A549 (cell line): ENCODE measurements around the gene ATAD5. TPM values are rescaled to one million over a fixed set of nuclear protein-coding genes. Genes with fewer than 3 reads are reported as not detected.

Experiments used
- ATAC-seq, 2 experiments: fragments of 200-7000 bp in 1 of 2; fragments of >200 bp in 1 of 2; cut with Nextera tagmentation in 1 of 2; cut with Tn5 transposase in 1 of 2; 3 replicates each; pipeline versions ENCODE4 v1.8.0 to v1.9.1; 2018 to 2020; ENCODE audit warnings: mild to moderate bottlenecking in 1 of 2, moderate library complexity in 1 of 2
- CTCF ChIA-PET: fragments of 300-600 bp; sonication (Branson Sonifier 250); formaldehyde crosslinking; extraction: SDS; loops from one replicate; lab custom pipeline; 2021; ENCODE audit warnings: antibody characterized with exemption, inconsistent platforms; lab: Yijun Ruan, JAX
- POLR2A ChIA-PET: fragments of 350-600 bp; formaldehyde crosslinking; extraction: SDS; loops from one replicate; lab custom pipeline; 2021; ENCODE audit warnings: antibody characterized with exemption, inconsistent platforms; lab: Yijun Ruan, JAX
- DNase-seq, 2 experiments: peaks; one replicate each; pipeline versions ENCODE4 v3.0.0 to v3.0.0-alpha.2; 2011 to 2016; ENCODE audit warnings: low read depth in 1 of 2, low spot score in 1 of 2
- FAIRE-seq: peaks from 2 replicates; lab custom pipeline; 2011; peaks lifted over from hg19 to GRCh38; lab: Jason Lieb, UNC
- H3K27ac ChIP-seq, 2 experiments: fragments of >200 bp; sonication (Bioruptor Twin); formaldehyde crosslinking; 3 replicates each; pipeline ENCODE4 v1.5.1; 2016 to 2017
- H3K4me1 ChIP-seq: fragments of >200 bp; sonication (Bioruptor Twin); formaldehyde crosslinking; 3 replicates; pipeline ENCODE4 v1.6.1; 2016
- H3K4me2 ChIP-seq: fragments of >200 bp; sonication (Bioruptor Twin); formaldehyde crosslinking; 3 replicates; pipeline ENCODE4 v1.6.1; 2016
- H3K4me3 ChIP-seq: fragments of >200 bp; sonication (Bioruptor Twin); formaldehyde crosslinking; 3 replicates; pipeline ENCODE4 v1.5.1; 2016
- H3K9me3 ChIP-seq: fragments of >200 bp; sonication (Bioruptor Twin); formaldehyde crosslinking; 3 replicates; pipeline ENCODE4 v1.6.1; 2016
- BCL3 ChIP-seq: fragments of >200 bp; sonication (Bioruptor Twin); formaldehyde crosslinking; IDR thresholded peaks from 3 replicates; pipeline ENCODE4 v1.6.1; 2016
- BHLHE40 ChIP-seq: IDR thresholded peaks from 2 replicates; pipeline ENCODE4 v1.6.1; 2012; ENCODE audit warnings: low read depth, low read length, inconsistent platforms
- CBX2 ChIP-seq: fragments of 200-600 bp; sonication (generic); IDR thresholded peaks from 2 replicates; pipeline ENCODE4 v1.6.1; 2016; ENCODE audit warnings: low read depth, mild to moderate bottlenecking, borderline replicate concordance
- CBX8 ChIP-seq: fragments of 200-600 bp; sonication (generic); IDR thresholded peaks from 2 replicates; pipeline ENCODE4 v1.6.1; 2016
- CEBPB ChIP-seq, 2 experiments: fragments of >200 bp in 1 of 2; sonication (Bioruptor Twin) in 1 of 2; formaldehyde crosslinking in 1 of 2; IDR thresholded peaks; 2 replicates each; pipeline ENCODE4 v1.6.1; 2012 to 2016
- CHD4 ChIP-seq: fragments of 200-600 bp; sonication (generic); IDR thresholded peaks from 2 replicates; pipeline ENCODE4 v1.6.1; 2016; ENCODE audit warnings: antibody characterized with exemption, mild to moderate bottlenecking, borderline replicate concordance
- EHF ChIP-seq: fragments of 250-450 bp; sonication (Bioruptor Pico); IDR thresholded peaks from 2 replicates; pipeline ENCODE4 v1.5.0; 2020; ENCODE audit warnings: mild to moderate bottlenecking
- EHMT2 ChIP-seq: fragments of 200-600 bp; sonication (generic); IDR thresholded peaks from 2 replicates; pipeline ENCODE4 v1.6.1; 2016; ENCODE audit warnings: antibody characterized with exemption, low read depth, mild to moderate bottlenecking, moderate library complexity
- ELK1 ChIP-seq: fragments of 150-350 bp; IDR thresholded peaks from 2 replicates; pipeline ENCODE4 v1.6.1; 2014; ENCODE audit warnings: low read depth, mild to moderate bottlenecking, low read length
- ESRRA ChIP-seq: fragments of 150-350 bp; IDR thresholded peaks from 2 replicates; pipeline ENCODE4 v1.6.1; 2014; ENCODE audit warnings: mild to moderate bottlenecking, low read length, borderline replicate concordance
- FOSL2 ChIP-seq, 2 experiments: fragments of 450-650 bp in 1 of 2; fragments of >200 bp in 1 of 2; sonication (Bioruptor Twin) in 1 of 2; formaldehyde crosslinking; IDR thresholded peaks; 2 replicates each; pipeline versions ENCODE4 v1.5.0 to v1.6.1; 2016 to 2020; ENCODE audit warnings: mild to moderate bottlenecking in 1 of 2, moderate library complexity in 1 of 2
- FOXS1 ChIP-seq: fragments of 250-450 bp; sonication (Bioruptor Pico); IDR thresholded peaks from 2 replicates; pipeline ENCODE4 v1.5.0; 2020; ENCODE audit warnings: mild to moderate bottlenecking, moderate library complexity
- GATA3 ChIP-seq: IDR thresholded peaks from 2 replicates; pipeline ENCODE4 v1.6.1; 2012; ENCODE audit warnings: borderline replicate concordance
- HDAC2 ChIP-seq: fragments of 200-600 bp; sonication (generic); IDR thresholded peaks from 2 replicates; pipeline ENCODE4 v1.6.1; 2016
- HEYL ChIP-seq: fragments of 250-450 bp; sonication (Bioruptor Pico); IDR thresholded peaks from 2 replicates; pipeline ENCODE4 v1.8.0; 2021; ENCODE audit warnings: mild to moderate bottlenecking, moderate library complexity
- HOXB13 ChIP-seq: fragments of 250-450 bp; sonication (Bioruptor Pico); IDR thresholded peaks from 2 replicates; pipeline ENCODE4 v1.5.0; 2020; ENCODE audit warnings: low read depth, mild to moderate bottlenecking, moderate library complexity
- JUN ChIP-seq, 2 experiments: fragments of >200 bp; sonication (Bioruptor Twin); formaldehyde crosslinking; IDR thresholded peaks; 2 replicates in 1 of 2; 3 replicates in 1 of 2; pipeline ENCODE4 v1.6.1; 2016 to 2017
- KDM5A ChIP-seq: fragments of 200-600 bp; sonication (generic); IDR thresholded peaks from 2 replicates; pipeline ENCODE4 v1.6.1; 2016; ENCODE audit warnings: antibody characterized with exemption, mild to moderate bottlenecking
- MAFK ChIP-seq: fragments of 450-650 bp; IDR thresholded peaks from 2 replicates; pipeline ENCODE4 v1.6.1; 2014; ENCODE audit not compliant: partially characterized antibody
- MYC ChIP-seq: IDR thresholded peaks from 2 replicates; pipeline ENCODE4 v1.6.1; 2012; ENCODE audit warnings: mild to moderate bottlenecking, inconsistent platforms, low read length, improper control_type of control experiment, borderline replicate concordance
- NPAS2 ChIP-seq: fragments of 250-450 bp; sonication (Bioruptor Pico); IDR thresholded peaks from 2 replicates; pipeline ENCODE4 v1.8.0; 2022; ENCODE audit warnings: mild to moderate bottlenecking, moderate library complexity, borderline replicate concordance
- NR3C1 ChIP-seq: fragments of >200 bp; sonication (Bioruptor Twin); formaldehyde crosslinking; IDR thresholded peaks from 3 replicates; pipeline ENCODE4 v1.6.1; 2017
- PBX3 ChIP-seq: IDR thresholded peaks from 2 replicates; pipeline ENCODE4 v1.6.1; 2012
- PHF8 ChIP-seq: fragments of 200-600 bp; sonication (generic); IDR thresholded peaks from 2 replicates; pipeline ENCODE4 v1.6.1; 2016; ENCODE audit warnings: low read depth, mild to moderate bottlenecking, antibody characterized with exemption, moderate library complexity, borderline replicate concordance
- POLR2AphosphoS2 ChIP-seq: conservative IDR thresholded peaks from 2 replicates; pipeline ENCODE4 v1.6.1; 2012; ENCODE audit warnings: low read length, improper control_type of control experiment, inconsistent platforms
- RARB ChIP-seq: fragments of 250-450 bp; sonication (Bioruptor Pico); IDR thresholded peaks from 2 replicates; pipeline ENCODE4 v1.8.0; 2021; ENCODE audit warnings: mild to moderate bottlenecking, moderate library complexity
- RNF2 ChIP-seq: fragments of 200-600 bp; sonication (generic); IDR thresholded peaks from 2 replicates; pipeline ENCODE4 v1.6.1; 2016; ENCODE audit warnings: low read depth, mild to moderate bottlenecking, antibody characterized with exemption, moderate library complexity, borderline replicate concordance
- SMC3 ChIP-seq: fragments of >200 bp; sonication (Bioruptor Twin); formaldehyde crosslinking; IDR thresholded peaks from 3 replicates; pipeline ENCODE4 v1.6.1; 2018; ENCODE audit warnings: inconsistent platforms
- TFCP2L1 ChIP-seq: fragments of 250-450 bp; sonication (Bioruptor Pico); IDR thresholded peaks from 2 replicates; pipeline ENCODE4 v1.5.0; 2021; ENCODE audit warnings: mild to moderate bottlenecking
- TP53 ChIP-seq: fragments of 250-450 bp; sonication (Bioruptor Pico); IDR thresholded peaks from 2 replicates; pipeline ENCODE4 v1.5.0; 2021; ENCODE audit warnings: mild to moderate bottlenecking, moderate library complexity
- ZC3H11A ChIP-seq: fragments of 450-650 bp; IDR thresholded peaks from 2 replicates; pipeline ENCODE4 v1.6.1; 2014; ENCODE audit warnings: antibody characterized with exemption, mild to moderate bottlenecking
- ZNF302 ChIP-seq: fragments of 250-450 bp; sonication (Bioruptor Pico); IDR thresholded peaks from 2 replicates; pipeline ENCODE4 v1.9.0; 2021; ENCODE audit warnings: inconsistent platforms, mild to moderate bottlenecking, moderate library complexity
- WGBS: methylation state at CpG from one replicate; pipeline ENCODE4 v1.1.6; 2017; ENCODE audit errors: missing lambda C conversion rate; 5-methylcytosine and 5-hydroxymethylcytosine counted together
- polyA plus RNA-seq, 4 experiments: library from polyadenylated mRNA; depleted of rRNA in 3 of 4; stranded (reverse); fragments of >200 nt; fragmentation: RNase III in 1 of 4; extraction: RNeasy Plus Mini Kit Qiagen cat#74134 plus additional on column Dnase treatment in 1 of 4; gene quantifications; 2 replicates in 3 of 4; 3 replicates in 1 of 4; pipeline ENCODE4 v1.2.3, GENCODE V29; 2011 to 2017
- TF ChIP-seq, protein P1 (sequence below): IDR thresholded peaks from 2 replicates; pipeline ENCODE4 v1.6.1; 2012

ATAD5 gene
- polyA plus RNA-seq, 2 of the 4 experiments (the other 2 are of a cell fraction): 4.5 to 9.5 TPM

DNA sequence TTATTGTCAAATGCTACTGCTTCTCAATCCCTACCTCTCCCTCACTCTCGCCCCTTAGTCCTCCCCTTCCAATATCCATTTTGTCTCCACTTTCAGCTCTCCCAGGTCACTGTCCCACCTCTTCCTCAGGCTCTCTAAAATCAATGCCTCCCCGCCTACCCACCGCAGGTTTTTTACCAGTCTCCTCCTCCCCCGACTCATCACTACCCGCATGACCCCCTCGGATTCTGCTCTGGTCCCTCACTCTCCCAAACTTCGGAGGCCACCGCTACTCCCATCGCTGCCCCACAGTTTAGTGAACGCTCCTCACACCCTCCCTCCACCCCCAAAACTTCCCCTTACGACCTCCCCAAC is 7.8 kb upstream of the ATAD5 start:
- WGBS: 1% methylated on average over 11 of the region's 11 CpGs
- POLR2A ChIA-PET: interaction anchor here (1.0 to 1.8 kb wide), 3 partner anchors 13 to 147 kb away, joined by 3 to 5 read pairs (median 4); partner anchors contain the start of gene RNF135
- FAIRE-seq (no peak), DNase-seq (peak in 1 of 2 experiments; percentile 64), ATAC-seq (peak; percentile 51 to 53)
- CTCF ChIA-PET: interaction anchor here (0.8 to 4.3 kb wide), 11 partner anchors 9 to 893 kb away, joined by 3 to 43 read pairs (median 6); no protein-coding TSS in a partner anchor
- Histone ChIP-seq H3K27ac (peak overlapping the region; percentile 88 to 97), H3K4me1 (peaks cover 23% of the 10 kb centered on the region), H3K4me2 (peak overlapping the region; percentile 80), H3K9me3 (no peaks in the 10 kb centered on the region), H3K4me3 (peak overlapping the region; percentile 67)
- TF ChIP-seq HDAC2 (no peak), NR3C1 (no peak), MAFK (no peak), POLR2AphosphoS2 (no peak)

DNA sequence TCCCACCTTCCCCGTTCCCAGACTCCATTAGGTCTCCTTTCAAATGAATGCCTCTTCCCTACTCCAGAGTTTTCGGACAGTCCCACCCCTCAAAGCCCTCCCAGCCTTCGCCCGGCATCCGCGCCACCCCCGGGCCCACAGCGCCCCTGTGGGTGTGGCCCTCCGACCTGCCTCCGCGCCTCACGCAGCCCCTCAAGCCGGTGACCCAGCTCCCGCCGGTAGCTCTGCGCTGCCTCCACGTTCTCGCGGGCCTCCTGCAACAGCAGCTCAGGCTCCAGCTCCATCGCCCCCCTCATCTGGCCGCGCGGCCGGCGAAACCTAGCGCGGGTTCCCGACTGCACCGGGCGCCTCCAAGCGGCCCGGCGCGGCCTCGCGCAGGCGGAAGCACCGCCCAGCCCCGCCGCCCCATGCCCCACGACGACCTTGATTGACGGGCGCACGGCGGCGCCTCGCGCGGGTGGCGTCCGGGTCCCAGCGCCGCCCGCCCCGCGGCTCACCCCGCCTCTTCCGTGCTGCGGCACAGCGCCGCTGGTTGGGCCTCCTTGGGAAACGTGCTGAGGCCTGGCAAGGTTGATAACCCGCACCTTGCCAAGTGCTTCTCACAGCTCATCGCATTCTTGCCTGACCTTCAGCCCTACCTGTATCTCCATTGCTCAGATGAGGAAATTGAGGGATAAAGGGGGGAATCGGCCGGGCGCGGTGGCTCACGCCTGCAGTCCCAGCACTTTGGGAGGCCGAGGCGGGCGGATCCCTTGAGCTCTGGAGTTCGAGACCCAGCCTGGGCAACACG is 7.2 kb upstream of the ATAD5 start, which contains the start of gene CRLF3:
CRLF3 (minus strand) TSS at position 337 of the 790 bp plus-strand sequence; CDS start at position 296, 41 bp downstream.
- peaks cover 23% of the 10 kb centered on the region for H3K4me1 ChIP-seq
- peak within 1 kb of the TSS; percentile 88 to 97 for H3K27ac ChIP-seq
- FAIRE-seq (no peak), DNase-seq (peak; percentile 94 to 98), ATAC-seq (peak; percentile 98)
- ChIA-PET POLR2A (interaction anchor here (0.5 to 1.8 kb wide), 4 partner anchors 13 to 147 kb away, joined by 3 to 5 read pairs (median 4); partner anchors contain the start of gene RNF135), CTCF (interaction anchor here (0.9 to 4.3 kb wide), 10 partner anchors 10 to 893 kb away, joined by 3 to 43 read pairs (median 6); no protein-coding TSS in a partner anchor)
- H3K9me3 ChIP-seq: no peaks in the 10 kb centered on the region
- H3K4me3 ChIP-seq: peak within 1 kb of the TSS; percentile 67
- peak within 1 kb of the TSS; percentile 90 for H3K4me2 ChIP-seq
- WGBS: 8% methylated on average over 32 of the region's 75 CpGs
- no peak for TF ChIP-seq CBX2
- TF ChIP-seq CEBPB (IDR thresholded peaks at IDR 0.05): no peak; a peak in 1 of 4 replicates
- TF ChIP-seq FOSL2 (IDR thresholded peaks at IDR 0.05): no peak
- no peak for TF ChIP-seq FOSL2 (CRISPR knock-in tag; IDR thresholded peaks at IDR 0.05)
- no peak for TF ChIP-seq NR3C1
- TF ChIP-seq EHF: no peak
- no peak for TF ChIP-seq EHMT2
- TF ChIP-seq PHF8: peak; percentile 73
- peak; percentile 96 for TF ChIP-seq PBX3
- TF ChIP-seq MAFK: no peak
- TF ChIP-seq ZNF302: no peak
- TF ChIP-seq ESRRA: no peak
- no peak for TF ChIP-seq RNF2
- TF ChIP-seq SMC3: peak; percentile 52
- 0 out of 2 replicates have a peak, but pooled peaks have one; percentile 30 for TF ChIP-seq HOXB13 (CRISPR knock-in tag)
- TF ChIP-seq, protein P1, sequence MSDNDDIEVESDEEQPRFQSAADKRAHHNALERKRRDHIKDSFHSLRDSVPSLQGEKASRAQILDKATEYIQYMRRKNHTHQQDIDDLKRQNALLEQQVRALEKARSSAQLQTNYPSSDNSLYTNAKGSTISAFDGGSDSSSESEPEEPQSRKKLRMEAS: peak; percentile 97
- TF ChIP-seq FOXS1 (CRISPR knock-in tag): 0 out of 2 replicates have a peak, but pooled peaks have one; percentile 39
- TF ChIP-seq JUN (IDR thresholded peaks at IDR 0.05): peak; percentile 83 to 94
- TF ChIP-seq BHLHE40: peak; percentile 64
- TF ChIP-seq BCL3: peak; percentile 75; the same call in 2 of the 3 replicates
- TF ChIP-seq RARB (CRISPR knock-in tag): no peak
- TF ChIP-seq CBX8: no peak
- TF ChIP-seq ELK1: no peak
- no peak for TF ChIP-seq HEYL (CRISPR knock-in tag)
- peak; percentile 44; the same call in 1 of the 2 replicates for TF ChIP-seq GATA3
- no peak for TF ChIP-seq KDM5A
- TF ChIP-seq ZC3H11A: no peak
- TF ChIP-seq CHD4: no peak; the same call in 1 of the 2 replicates
- TF ChIP-seq MYC: peak; percentile 70
- no peak for TF ChIP-seq NPAS2
- TF ChIP-seq TFCP2L1 (CRISPR knock-in tag): peak; percentile 47; the same call in 1 of the 2 replicates
- 0 out of 2 replicates have a peak, but pooled peaks have one; percentile 77 for TF ChIP-seq TP53 (CRISPR knock-in tag)
